Cortex of kidney (tissue), 1 donor: ENCODE data around the gene EHBP1L1.
A peak's percentile ranks its signal among the peaks of the same experiment; 100 is the strongest.

Experiments used
- DNase-seq: peaks from one replicate; lab custom pipeline; 2025; lab: John Stamatoyannopoulos, UW

The EHBP1L1 gene

GRCh38 chr11:65595131-65595530, 19.3 kb downstream of the EHBP1L1 start:
- no peak for DNase-seq

DNA sequence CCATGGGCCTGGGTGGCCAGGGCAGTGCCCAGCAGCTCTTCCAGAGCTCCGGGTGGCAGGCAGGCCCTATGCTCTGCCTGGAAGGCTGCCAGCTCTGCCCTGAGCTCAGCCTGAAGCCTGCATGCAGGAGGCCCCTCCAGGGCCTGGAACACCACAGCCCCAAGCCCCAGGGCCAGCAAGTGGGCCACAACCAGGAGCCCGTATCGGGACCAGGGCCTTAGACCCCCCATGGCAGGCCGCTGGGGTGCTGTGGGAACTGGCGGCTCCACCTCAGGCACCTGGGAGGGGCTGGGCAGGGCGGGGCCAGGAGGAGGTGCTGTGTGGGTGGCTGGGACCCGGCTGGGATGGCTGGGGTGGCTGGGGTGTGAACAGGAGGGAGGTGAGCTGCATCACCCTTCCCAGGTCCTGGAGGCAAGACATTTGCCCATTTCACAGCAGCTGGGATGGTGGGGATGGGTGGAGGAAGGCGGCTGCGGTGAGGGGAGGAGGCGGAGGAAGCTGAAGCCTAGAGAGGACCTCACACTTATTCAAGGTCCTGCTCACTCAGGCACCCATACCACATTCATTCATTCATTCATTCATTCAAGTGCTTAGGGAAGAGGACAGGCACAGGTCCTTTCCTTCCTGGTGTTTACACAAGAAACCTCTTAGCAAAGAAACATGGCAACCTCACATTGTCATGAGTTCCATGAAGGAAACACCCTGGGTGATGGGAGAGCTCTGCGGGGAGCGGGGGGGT, 19.9 kb downstream of the EHBP1L1 start, which contains the start of gene KCNK7:
KCNK7 (minus strand) TSS at position 258 of the 739 bp plus-strand sequence; CDS start at position 230, 28 bp downstream.
- no peak for DNase-seq

DNA sequence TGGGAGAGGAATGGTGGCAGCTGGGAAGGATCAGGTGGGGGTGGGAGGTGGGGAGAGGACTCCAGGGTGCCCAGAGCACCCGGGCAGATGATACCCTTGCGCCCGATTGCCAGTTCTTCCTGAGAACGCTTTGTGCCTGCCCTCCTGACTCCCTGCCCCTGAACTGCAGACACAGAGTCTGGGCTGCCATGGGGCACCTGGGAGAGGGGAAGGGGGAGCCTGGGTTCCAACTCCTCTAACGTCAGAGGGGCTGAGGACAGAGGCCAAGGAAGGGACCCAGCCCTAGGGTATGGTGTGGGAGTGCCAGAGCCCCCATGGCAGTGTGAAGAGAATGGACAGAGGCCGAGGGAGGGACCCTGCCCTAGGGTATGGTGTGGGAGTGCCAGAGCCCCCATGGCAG, 20.7 kb downstream of the EHBP1L1 start:
- no peak for DNase-seq

- DNase-seq, result no peak
Measured at GRCh38 chr11:65598258-65598699, 22.4 kb downstream of the EHBP1L1 start.

- DNase-seq, result no peak
Measured at GRCh38 chr11:65599216-65599954, 23.5 kb downstream of the EHBP1L1 start.

- DNase-seq, result no peak
Measured at GRCh38 chr11:65599955-65600246, 24.0 kb downstream of the EHBP1L1 start.

GRCh38 chr11:65604258-65604657, 28.4 kb downstream of the EHBP1L1 start:
- DNase-seq, result no peak

- no peak for DNase-seq
Measured at GRCh38 chr11:65606876-65607613, 31.2 kb downstream of the EHBP1L1 start.

DNA sequence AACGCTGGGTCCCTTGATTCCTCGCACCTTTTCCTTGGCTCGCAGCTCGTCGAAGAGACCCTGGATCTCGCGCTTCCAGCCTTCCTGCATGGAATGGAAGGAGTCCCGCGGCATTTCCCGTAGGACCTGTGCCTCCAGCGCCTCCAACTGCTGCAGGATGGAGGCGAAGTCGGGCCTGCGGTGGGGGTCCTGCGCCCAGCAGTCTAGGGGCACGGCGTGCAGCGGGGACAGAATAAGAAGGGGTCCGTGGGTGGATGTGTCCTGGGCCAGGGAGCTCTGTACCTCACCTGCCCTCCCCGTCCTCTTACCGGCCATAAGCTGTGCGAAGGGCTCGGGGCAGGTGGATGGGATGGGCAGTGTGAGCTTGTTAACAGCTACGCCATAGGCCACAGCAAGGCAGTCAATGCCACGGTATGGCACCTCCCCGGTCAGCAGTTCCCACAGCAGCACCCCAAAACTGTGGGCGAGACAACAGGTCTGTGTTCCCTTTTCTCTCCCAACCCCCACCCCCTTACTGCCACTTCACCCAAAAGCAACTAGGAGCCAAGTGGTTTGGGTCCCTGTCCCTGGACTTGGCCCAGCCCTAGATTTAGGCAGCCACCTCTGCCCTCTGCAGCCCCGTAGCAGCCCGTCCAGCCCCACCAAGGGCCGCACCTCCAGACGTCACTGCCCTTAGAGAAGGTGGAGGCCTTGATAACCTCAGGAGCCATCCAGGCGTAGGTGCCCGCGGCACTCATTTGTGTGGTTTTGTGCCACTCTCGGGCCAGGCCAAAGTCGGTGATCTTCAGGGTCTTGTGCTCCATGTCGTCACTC, 32.0 kb downstream of the EHBP1L1 start:
- no peak for DNase-seq

DNA sequence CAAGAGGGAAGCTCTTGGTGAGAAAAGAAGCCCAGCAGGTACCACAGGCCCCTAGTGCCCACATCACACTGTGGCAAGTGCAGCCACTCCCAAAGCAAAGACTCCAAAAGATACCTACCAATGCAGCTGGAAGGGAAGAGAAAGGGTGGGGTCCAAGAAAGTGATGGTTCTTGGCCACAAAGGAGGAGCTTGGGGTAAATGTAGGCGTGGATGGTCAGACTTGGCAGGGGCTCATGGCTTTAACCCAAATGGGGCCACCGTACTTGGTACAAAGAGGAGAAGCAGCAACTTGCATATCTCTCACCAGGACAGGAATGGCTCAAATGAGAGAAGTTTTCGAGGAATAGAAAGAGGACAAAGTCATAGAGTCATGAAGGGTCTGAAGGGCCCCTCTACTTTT, 33.4 kb downstream of the EHBP1L1 start:
- DNase-seq, result no peak

- no peak for DNase-seq
Measured at GRCh38 chr11:65609665-65610064, 33.8 kb downstream of the EHBP1L1 start.

DNA sequence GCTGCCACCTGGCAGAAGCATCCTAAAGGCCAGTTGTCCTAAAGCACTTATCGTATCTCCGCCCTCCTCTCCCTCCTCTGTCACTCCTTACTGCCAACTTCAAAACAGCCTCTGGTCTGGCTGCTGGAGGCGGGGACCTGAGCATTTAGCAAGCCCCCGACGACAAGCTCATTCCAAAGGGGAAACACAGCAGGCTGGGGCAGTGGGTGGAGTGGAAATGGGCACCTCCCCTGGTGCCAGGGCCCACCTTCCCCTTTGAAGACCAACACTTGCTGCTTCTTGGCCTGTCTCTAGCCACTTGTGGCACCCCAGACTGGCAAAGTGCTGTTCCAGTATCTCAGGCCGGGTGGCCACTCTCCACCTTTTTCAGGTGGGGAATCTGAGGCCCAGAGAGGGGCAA, 34.6 kb downstream of the EHBP1L1 start:
- no peak for DNase-seq

- DNase-seq, result no peak
Measured at GRCh38 chr11:65611028-65611757, 35.3 kb downstream of the EHBP1L1 start.

DNA sequence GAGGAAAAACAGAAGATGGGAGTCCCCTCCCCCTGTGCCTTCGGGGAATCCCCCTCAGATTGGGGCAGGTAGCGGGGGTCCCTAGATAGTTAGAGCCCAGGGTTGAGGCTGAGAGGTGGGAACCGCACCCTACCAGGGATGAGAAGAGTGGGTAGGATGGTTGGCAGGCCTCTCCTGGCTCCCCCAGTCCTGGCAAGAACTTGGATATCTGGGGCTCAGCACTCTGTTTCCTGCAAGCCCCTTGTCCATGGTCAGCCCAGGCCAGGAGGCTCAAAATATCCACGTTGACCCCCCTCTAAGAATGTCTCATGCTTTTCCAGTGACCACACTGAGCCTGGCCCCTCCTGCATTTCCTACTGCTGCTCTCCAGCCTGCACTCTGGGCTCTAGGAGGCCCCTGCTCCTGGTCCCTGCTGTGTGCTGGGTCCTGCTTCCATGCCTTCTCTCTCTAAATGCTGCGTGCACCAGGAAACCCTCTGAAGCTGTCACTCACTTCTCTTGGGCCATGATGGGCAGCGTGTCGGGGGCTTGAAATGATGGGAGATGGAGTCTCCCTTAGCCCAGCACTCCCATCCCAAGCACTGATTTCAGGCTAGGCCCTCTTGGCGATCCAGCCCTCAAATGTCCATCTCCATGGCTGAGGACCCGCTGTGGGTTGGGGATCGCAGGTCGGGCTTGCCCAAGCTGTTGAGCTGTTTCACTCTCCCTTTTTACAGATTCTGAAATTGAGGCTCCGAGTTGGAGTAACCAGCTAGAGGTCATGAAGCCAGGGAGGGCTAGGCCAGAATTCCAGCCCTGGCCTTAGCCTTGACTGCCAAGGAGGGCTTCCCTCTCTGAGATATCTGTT, 36.1 kb downstream of the EHBP1L1 start:
- DNase-seq, result no peak

DNA sequence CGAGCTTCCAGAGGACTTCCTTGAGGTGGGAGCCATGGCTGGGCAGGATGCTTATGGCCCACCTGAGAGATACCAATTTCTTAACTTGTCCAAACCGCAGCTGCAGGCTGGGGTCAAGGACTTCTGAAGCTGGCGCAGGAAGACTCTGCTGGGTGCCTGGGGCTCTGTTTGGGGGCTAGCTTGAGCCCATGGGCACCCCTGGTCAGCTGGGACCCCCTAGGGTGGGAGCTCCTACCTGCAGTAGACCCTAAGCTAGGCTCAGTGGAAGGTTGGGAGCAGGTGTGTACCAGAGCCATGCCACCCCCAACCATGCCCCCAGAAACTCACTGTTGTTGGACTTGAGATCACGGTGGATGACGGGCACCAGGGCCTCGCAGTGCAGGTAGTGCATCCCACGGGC, 36.8 kb downstream of the EHBP1L1 start:
- no peak for DNase-seq

DNA sequence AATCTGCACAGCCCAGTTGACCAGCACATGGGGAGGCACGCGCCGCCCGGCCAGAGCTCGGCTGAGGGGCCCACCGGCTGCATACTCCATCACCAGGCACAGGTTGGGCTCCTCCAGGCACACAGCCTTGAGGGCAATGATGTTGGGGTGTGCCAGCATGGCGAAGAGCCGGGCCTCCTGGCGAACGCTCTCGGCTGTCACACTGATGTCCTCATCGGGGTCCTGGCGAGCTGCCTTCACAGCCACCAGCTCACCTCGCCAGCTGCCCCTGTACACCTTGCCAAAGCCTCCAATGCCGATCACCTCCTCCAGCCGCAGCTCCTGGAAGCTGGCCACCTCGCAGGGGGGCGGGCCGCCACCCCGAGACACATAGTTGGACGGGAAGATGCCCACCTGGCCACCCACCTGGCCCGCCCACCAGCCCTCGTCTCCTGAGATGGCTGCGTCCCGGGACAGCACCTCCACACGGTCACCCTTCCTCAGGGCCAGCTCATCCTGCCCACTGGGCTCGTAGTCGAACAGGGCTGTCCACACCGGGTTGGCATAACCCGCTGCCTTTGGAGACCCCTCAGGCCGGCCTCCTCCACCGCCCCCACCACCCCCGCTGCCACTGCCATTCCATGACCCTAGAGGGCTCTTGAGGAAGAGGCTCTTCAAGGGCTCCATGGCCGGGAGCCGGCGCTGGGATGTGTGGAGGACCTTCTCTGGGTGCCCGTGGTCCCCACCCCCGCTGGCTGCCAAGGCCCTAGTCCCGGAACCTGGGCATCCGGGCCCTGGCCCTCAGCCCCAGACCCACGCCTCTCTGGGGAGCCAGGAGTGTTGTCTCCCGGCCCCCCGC, 37.5 kb downstream of the EHBP1L1 start:
- no peak for DNase-seq

DNA sequence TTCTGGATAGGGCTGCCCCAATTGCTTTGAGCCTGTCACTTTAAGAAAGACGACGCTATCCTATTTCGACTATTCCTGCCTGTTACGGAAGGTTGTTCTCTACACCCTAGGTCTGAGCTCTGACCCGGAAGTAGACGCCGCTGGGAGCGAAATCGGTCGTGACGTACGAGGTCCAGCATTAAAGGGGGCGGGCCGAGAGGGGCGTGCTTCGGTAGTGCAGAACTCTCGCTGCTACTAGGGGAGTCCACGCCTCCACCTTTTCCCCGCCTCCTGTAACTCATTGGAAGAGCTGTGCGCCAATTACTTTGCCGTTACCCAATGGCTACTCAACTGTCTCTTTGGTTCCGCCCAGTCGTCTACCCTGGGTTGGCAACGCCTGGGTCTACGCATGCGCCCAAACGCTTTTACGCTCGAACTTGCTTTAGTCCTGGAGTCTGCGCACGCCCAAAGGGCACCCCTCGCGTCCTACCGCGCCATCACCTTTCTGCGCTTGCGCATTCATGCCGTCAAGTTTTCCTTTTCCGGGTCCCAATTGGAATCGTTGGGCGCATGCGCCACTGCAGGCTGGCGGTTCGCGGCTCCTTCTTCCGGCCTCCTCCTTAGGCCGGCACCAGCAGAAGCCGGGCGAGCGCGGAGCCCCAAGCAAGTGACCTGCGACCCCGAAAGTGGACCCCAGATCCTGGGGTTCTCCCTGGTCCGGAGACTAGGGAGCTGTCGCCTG, 39.5 kb downstream of the EHBP1L1 start, which contains the start of gene PCNX3:
PCNX3 (plus strand) TSS at position 548 of the 721 bp plus-strand sequence. CDS start 536 bp downstream, outside the sequence.
- peak; percentile 89 for DNase-seq

GRCh38 chr11:65615950-65616574, 40.2 kb downstream of the EHBP1L1 start:
- no peak for DNase-seq
